ENCODE results near the gene LMAN1L. TPM values are rescaled to one million over a fixed set of nuclear protein-coding genes. Genes with fewer than 3 reads are reported as not detected.

The LMAN1L gene
- total RNA-seq, 2 experiments from 2014 or later = 0.56 to 0.93 TPM

GRCh38 chr15:74857671-74858368 is 45.2 kb downstream of the LMAN1L start:
- TF ChIP-seq CTCF (IDR thresholded peaks at IDR 0.05) = no peak
- H3K36me3 ChIP-seq (ENCODE audit: insufficient read depth, low read length) = peaks cover 32% of the 10 kb centered on the region
- CTCF ChIA-PET = interaction anchor here (1.2 kb wide), 1 partner anchor 11 kb away, joined by 3 read pairs; no protein-coding TSS in a partner anchor
- H3K27me3 ChIP-seq (ENCODE audit: control insufficient read depth in 1 of 2, insufficient read depth in 2 of 2, low read length in 2 of 2) = no peaks in the 10 kb centered on the region
- peak overlapping the region in 1 of 2 donors; percentile 12 for H3K27ac ChIP-seq (ENCODE audit: low read depth in 1 of 2, low read length in 2 of 2)
- Mint-ChIP-seq H3K9me3 (no peaks in the 10 kb centered on the region), H3K27ac (peak overlapping the region; percentile 83), H3K27me3 (no peaks in the 10 kb centered on the region), H3K4me1 (ENCODE audit: low read depth) (peaks cover 30% of the 10 kb centered on the region), H3K4me3 (no peak overlapping the region), H3K36me3 (ENCODE audit: low read depth) (peaks cover 38% of the 10 kb centered on the region)
- intact Hi-C loops (cut with DNase I, micrococcal nuclease) = no loop called here
- H3K4me1 ChIP-seq (ENCODE audit: insufficient read depth, low read length) = peaks cover 47% of the 10 kb centered on the region
- POLR2A ChIA-PET = interaction anchor here (1.0 to 1.7 kb wide), 2 partner anchors 10 to 42 kb away, joined by 3 to 5 read pairs; no protein-coding TSS in a partner anchor
- DNase-seq (no peak), ATAC-seq (ENCODE audit: poor library complexity) (no peak)
- no peak overlapping the region for H3K4me3 ChIP-seq (ENCODE audit: low read length)
- H3K9me3 ChIP-seq (ENCODE audit: control insufficient read depth in 1 of 2, insufficient read depth in 1 of 2, low read length in 2 of 2) = no peaks in the 10 kb centered on the region

GRCh38 chr15:74858369-74858740 is 45.7 kb downstream of the LMAN1L start:
- ChIA-PET POLR2A (interaction anchor here (0.6 to 1.7 kb wide), 6 partner anchors 9 to 43 kb away, joined by 3 to 5 read pairs (median 4); no protein-coding TSS in a partner anchor), CTCF (interaction anchor here (1.2 to 1.6 kb wide), 2 partner anchors 12 to 74 kb away, joined by 3 read pairs; no protein-coding TSS in a partner anchor)
- no peaks in the 10 kb centered on the region for H3K27me3 Mint-ChIP-seq
- peak overlapping the region; percentile 83 for H3K27ac Mint-ChIP-seq
- H3K4me1 Mint-ChIP-seq (ENCODE audit: low read depth) = peaks cover 31% of the 10 kb centered on the region
- Histone ChIP-seq H3K27ac (ENCODE audit: low read depth in 1 of 2, low read length in 2 of 2) (peak overlapping the region in 1 of 2 donors; percentile 12), H3K9me3 (ENCODE audit: control insufficient read depth in 1 of 2, insufficient read depth in 1 of 2, low read length in 2 of 2) (no peaks in the 10 kb centered on the region), H3K27me3 (ENCODE audit: control insufficient read depth in 1 of 2, insufficient read depth in 2 of 2, low read length in 2 of 2) (no peaks in the 10 kb centered on the region), H3K36me3 (ENCODE audit: insufficient read depth, low read length) (peaks cover 27% of the 10 kb centered on the region), H3K4me1 (ENCODE audit: insufficient read depth, low read length) (peaks cover 50% of the 10 kb centered on the region), H3K4me3 (ENCODE audit: low read length) (no peak overlapping the region)
- no peak overlapping the region for H3K4me3 Mint-ChIP-seq
- no peak for ATAC-seq (ENCODE audit: poor library complexity)
- no peak for DNase-seq
- intact Hi-C loops (cut with DNase I, micrococcal nuclease) = no loop called here
- H3K9me3 Mint-ChIP-seq = no peaks in the 10 kb centered on the region
- TF ChIP-seq CTCF (IDR thresholded peaks at IDR 0.05) = no peak
- H3K36me3 Mint-ChIP-seq (ENCODE audit: low read depth) = peaks cover 34% of the 10 kb centered on the region

- POLR2A ChIA-PET = interaction anchor here (1.0 kb wide), 1 partner anchor 84 kb away, joined by 3 read pairs; no protein-coding TSS in a partner anchor
- Histone ChIP-seq H3K27me3 (ENCODE audit: control insufficient read depth in 1 of 2, insufficient read depth in 2 of 2, low read length in 2 of 2) (no peaks in the 10 kb centered on the region), H3K4me1 (ENCODE audit: insufficient read depth, low read length) (peaks cover 75% of the 10 kb centered on the region), H3K36me3 (ENCODE audit: insufficient read depth, low read length) (peaks cover 18% of the 10 kb centered on the region), H3K27ac (ENCODE audit: low read depth in 1 of 2, low read length in 2 of 2) (peak overlapping the region in 1 of 2 donors; percentile 36), H3K9me3 (ENCODE audit: control insufficient read depth in 1 of 2, insufficient read depth in 1 of 2, low read length in 2 of 2) (no peaks in the 10 kb centered on the region), H3K4me3 (ENCODE audit: low read length) (no peak overlapping the region)
- DNase-seq = peak in 1 of 14 experiments; percentile 38
- peak overlapping the region; percentile 13 for H3K4me3 Mint-ChIP-seq
- intact Hi-C loops (cut with DNase I, micrococcal nuclease) = no loop called here
- CTCF ChIA-PET = interaction anchor here (0.7 to 1.1 kb wide), 2 partner anchors 38 to 231 kb away, joined by 3 read pairs; no protein-coding TSS in a partner anchor
- no peaks in the 10 kb centered on the region for H3K9me3 Mint-ChIP-seq
- TF ChIP-seq CTCF (IDR thresholded peaks at IDR 0.05) = no peak
- peaks cover 43% of the 10 kb centered on the region for H3K36me3 Mint-ChIP-seq (ENCODE audit: low read depth)
- ATAC-seq (ENCODE audit: poor library complexity) = peak; percentile 37
- H3K4me1 Mint-ChIP-seq (ENCODE audit: low read depth) = peaks cover 53% of the 10 kb centered on the region
- H3K27me3 Mint-ChIP-seq = no peaks in the 10 kb centered on the region
- peak overlapping the region; percentile 62 for H3K27ac Mint-ChIP-seq
Observed at GRCh38 chr15:74863239-74864056, 50.8 kb downstream of the LMAN1L start.

Data from CD4-positive, alpha-beta T cell (primary cell).